HCEC 1CT (cell line): ENCODE results near the gene ZNF763.
"Not testable (repeated sequence)": the region's sequence is repeated elsewhere in the genome, so short reads cannot be mapped to it uniquely, and the experiment has no call there.

Experiments
- DNase-seq: peaks from one replicate; pipeline ENCODE4 v3.0.0-alpha.2; 2017

Gene ZNF763

DNA sequence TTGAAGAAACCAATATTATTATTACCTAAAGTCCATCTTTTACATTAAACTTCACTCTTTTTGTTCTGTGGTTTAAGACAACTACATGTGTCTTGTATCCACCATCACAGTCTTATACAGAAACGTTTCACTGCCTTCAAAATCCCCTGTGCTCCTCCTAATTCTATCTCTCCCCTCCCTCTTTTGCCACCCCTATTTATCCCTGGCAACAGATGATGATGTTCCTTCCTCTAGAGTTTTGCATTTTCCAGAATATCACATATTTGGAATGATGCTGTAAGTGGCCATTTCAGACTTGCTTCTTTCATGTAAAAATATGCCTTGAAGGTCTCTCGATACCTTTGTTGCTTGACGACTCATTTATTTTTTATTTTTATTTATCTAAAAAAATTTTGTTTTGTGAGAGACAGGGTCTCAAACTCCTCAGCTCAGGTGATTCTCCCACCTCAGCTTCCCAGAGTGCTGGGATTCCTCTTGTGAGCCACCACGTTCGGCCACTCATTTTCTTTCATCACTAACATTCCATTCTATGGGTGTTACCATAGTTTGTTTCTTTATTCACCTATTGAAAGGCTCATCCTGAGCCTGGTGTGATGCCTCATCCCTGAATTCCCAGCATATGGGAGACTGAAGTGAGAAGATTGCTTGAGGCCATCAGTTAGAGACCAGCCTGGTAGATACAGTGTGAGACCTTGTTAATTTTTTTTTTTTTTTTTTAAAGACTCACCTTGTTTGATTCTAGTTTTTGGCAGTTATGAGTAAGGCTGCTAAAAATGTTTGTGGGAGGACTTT, 8.4 kb downstream of the ZNF763 start:
- no peak for DNase-seq

DNA sequence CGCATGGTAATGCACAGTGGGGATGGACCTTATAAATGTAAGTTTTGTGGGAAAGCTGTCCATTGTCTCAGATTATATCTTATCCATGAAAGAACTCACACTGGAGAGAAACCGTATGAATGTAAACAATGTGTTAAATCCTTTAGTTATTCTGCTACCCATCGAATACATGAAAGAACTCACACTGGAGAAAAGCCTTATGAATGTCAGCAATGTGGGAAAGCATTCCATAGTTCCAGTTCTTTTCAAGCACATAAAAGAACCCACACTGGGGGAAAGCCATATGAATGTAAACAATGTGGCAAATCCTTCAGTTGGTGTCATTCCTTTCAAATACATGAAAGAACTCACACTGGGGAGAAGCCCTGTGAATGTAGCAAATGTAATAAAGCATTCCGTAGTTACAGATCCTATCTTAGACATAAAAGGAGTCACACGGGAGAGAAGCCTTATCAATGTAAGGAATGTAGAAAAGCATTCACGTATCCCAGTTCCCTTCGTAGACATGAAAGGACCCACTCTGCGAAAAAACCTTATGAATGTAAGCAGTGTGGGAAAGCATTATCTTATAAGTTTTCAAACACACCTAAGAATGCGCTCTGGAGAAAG, 13.8 kb downstream of the ZNF763 start:
- DNase-seq, result no peak

DNA sequence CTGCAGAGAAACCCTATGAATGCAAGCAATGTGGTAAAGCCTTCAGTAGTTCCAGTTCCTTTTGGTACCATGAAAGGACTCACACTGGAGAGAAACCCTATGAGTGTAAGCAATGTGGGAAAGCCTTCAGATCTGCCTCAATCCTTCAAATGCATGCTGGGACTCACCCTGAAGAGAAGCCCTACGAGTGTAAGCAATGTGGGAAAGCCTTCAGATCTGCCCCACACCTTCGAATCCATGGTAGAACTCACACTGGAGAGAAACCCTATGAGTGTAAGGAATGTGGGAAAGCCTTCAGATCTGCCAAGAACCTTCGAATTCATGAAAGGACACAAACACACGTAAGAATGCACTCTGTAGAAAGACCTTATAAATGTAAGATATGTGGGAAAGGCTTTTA, 14.7 kb downstream of the ZNF763 start:
- no peak for DNase-seq

DNA sequence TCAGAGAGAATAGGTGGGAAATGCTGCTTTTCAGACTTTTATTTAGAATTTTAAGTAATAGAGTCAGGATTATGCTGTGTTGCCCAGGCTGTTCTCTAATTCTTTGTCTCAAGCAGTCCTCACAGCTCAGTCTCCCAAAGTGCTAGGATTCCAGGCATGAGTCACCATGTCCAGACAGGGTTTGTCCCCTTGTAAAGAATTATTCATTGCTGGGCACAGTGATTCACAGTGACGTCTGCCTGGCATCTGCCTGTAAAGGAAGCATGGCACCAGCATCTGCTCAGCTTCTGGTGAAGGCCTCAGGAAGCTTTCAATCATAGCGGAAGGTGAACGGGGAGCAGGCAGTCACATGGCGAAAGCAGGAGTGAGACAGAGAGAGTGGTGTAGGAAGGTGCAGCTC, 17.7 kb downstream of the ZNF763 start:
- no peak for DNase-seq

DNA sequence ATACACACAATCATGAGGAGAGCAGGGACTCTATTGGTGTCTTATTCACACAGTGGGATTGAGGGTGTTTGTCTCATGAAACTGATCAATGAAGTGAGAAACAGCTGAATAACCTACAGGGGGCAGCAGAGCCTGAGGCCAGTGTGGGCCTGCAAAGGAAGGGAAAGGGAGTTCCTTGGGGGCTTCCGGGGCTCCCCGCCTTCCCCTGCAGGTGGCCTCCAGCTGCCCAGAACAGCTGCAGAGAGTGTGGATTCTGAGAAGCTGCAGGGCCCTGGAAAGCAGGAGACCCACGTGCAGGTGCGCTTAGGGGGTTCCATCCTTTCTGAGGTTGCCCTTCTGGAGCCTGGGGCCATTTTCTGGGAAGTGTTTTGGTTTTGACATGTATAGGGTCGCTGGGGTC, 20.1 kb downstream of the ZNF763 start:
- no peak for DNase-seq

DNA sequence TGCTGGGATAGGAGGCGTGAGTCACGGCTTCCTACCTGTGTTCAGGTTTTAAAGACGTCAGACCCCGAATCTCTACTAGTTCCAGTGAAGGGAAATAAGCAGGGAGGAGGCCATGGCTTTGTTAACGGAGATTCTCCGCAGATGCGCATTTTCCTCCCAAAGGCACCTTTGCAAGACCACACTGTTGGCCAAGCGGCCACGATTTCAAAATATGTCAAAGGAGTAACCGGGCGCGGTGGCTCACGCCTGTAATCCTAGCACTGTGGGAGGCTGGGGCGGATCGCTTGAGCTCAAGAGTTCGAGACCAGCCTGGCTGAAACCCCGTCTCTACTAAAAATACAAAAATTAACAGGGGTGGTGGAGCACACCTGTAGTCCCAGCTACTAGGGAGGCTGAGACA, 21.9 kb downstream of the ZNF763 start:
- no peak for DNase-seq

DNA sequence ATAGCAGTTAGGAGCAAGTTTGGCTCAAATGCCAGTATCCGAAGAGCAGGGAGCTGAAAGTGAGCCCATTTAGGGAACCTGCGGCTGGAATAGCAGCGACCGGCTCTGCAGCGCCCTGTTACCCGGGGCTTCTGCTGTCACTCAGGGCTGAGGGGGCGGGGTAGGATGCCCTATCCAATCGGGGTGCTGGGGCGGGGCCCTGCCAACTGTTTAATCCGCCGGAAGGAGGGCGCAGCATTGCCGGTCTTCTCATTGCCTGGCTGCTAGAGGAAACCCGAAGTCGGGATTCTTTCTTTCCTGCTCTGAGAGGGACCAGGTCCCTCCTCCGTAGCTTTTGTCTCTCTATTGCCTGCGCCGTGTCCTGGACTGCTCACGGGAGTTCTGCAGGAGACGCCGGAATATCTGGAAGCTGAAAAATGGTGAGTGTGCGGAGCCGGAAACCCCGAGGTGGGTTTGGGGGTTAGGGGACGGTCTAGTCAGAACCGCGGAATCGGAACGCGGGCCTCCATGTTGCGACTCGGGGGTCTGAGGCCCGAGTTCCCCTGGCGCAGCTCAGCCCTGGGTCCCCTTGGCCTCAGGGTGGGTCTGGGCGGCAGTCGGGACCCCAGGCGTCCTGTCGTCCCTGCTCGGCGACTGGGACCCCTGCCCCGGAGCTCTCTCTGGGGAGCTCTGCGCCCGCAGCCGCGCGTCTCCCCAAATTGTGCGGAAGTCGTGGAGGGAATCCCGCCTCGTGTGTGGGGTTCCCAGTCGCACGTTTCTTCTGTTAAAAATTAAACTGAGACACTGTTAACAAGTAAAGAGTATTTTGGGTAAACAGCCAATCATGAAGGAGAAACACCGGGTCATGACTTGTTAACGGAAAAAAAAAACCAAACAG, 22.8 kb downstream of the ZNF763 start:
- peak; percentile 90 for DNase-seq

DNA sequence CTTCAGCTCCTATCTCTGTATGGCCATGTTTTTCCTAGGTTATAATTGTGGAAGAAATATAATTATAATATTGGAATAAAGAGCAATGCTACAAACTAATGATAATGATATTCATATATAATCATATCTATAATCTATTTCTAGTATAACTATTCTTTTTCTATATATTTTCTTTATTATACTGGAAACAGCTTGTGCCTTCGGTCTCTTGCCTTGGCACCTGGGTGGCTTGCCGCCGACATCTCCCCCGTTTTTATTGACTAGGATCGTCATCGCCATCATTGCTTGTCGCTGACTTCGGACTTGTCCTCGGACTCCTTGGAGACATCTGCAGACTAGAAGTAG, 24.2 kb downstream of the ZNF763 start:
- no peak for DNase-seq

DNA sequence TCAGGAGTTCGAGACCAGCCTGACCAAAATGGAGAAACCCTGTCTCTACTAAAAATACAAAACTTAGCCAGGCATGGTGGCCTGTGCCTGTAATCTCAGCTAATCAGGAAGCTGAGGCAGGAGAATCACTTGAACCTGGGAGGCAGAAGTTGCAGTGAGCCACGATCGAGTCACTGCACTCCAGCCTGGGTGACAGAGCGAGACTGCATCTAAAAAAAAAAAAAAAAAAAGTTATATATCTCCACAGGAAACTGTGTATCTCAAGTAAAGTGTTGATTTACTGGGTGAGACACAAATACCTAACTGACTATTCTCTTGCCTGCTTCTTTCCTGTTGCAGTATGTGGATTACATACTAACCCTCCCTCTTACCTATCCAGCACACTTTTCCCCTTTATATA, 27.1 kb downstream of the ZNF763 start:
- not testable (repeated sequence) for DNase-seq

DNA sequence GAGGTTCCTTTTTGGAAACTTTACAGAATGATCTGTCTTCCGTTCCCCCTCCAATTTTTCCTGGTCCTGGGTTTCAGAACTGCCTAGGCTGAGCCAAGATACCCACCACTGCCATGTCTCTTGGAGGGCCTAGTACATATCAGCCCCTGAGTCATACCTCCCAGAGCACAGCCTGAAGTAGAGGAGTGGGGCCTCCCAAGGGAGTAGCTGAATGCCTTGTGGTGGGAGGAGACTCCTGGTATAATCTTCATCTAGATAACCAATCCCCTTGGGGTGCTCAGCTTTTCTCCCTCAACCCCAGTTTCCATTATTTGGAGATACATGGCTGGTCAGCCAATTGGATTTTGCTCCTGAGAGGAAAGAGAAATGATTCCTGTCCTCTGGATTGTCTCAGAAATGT, 30.3 kb downstream of the ZNF763 start:
- DNase-seq, result no peak

DNA sequence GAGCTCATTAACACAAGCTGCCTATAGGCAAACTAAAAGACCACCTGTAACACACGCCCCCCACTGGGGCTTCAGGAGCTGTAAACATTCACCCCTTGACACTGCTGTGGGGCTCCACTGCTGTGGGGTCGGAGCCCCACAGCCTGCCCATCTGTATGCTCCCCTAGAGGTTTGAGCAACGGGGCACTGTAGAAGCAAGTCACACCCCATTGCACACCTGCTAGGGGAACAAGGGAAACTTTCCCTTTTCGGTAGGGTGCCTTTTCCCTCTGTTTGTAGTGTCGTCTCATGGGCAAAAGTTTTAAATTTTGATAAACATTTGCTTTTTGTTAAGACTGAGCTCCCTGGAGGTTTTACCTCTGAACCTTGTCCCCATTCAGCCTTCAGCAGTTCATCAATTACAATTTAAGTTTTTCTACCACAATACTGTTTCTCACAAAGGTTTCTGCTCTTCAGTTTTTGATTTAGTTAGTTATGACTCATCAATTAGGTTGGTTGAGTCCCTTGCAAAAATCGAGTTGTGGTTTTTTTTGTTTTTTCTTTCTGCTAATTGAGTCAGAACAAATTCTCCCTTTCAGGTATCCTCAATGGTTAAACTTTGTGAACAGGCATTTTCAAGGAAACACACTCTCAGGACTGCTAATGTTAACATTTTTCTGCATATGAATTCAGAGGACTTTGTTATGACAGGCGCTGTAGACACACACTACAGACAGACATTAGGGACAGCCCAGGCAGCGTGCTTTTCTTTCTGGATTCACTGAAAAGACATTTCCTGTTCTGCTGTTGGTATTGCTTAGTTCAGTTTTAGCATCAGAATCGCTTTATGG, 35.5 kb downstream of the ZNF763 start:
- no peak for DNase-seq

DNA sequence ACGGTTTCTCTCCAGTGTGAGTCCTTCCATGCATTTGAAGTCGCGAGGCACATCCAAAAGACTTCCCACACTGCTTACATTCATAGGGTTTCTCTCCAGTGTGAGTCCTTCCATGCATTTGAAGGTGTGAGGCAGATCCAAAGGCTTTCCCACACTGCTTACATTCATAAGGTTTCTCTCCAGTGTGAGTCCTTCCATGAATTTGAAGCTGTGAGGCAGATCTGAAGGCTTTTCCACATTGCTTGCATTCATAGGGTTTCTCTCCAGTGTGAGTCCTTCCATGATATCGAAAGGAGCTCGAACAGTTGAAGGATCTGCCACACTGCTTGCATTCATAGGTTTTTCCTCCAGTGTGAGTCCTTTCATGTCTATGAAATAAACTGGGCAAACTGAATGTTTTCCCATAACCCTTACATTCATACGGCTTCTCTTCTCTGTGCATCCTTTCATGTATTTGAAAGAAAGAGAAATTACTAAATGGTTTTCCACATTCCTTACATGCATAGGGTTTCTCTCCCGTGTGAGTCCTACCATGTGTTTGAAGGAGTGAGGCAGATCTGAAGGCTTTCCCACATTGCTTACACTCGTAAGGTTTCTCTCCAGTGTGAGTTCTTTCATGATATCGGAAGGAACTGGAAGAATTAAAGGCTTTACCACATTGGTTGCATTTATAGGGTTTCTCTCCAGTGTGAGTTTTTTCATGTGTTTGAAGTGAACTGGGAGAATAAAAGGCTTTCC, 50.3 kb downstream of the ZNF763 start:
- no peak for DNase-seq

DNA sequence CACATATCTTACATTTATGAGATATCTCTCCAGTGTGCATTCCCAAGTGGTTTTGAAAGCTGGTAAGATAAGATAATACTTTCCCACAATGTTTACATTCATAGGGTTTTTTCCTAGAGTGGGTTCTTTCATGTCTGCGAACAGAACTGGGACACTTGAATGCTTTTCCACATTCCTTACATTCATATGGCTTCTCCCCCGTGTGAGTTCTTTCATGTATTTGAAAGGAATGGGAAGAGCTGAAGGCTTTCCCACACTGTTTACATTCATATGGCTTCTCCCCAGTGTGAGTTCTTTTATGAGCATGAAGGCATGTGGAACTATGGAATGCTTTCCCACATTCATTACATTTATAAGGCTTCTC, 50.9 kb downstream of the ZNF763 start:
- DNase-seq, result no peak
